Airway epithelial cell (primary cell): ENCODE data around the gene GABPA. TPM values are rescaled to one million over a fixed set of nuclear protein-coding genes. Genes with fewer than 3 reads are reported as not detected.

Experiments used
- total RNA-seq: library from RNA; depleted of rRNA; stranded (reverse); fragments of >200 nt; gene quantifications from 2 replicates; pipeline ENCODE4 v1.2.3, GENCODE V29; 2015

GABPA gene
- 11.1 and 12.6 TPM in 2 replicates for total RNA-seq

GRCh38 chr21:25734904-25735645 lies at the start of gene GABPA, which contains the start of gene ATP5PF:
Gene GABPA (plus strand): TSS chr21:25734972. CDS start chr21:25741599, 6,627 bp downstream.
Gene ATP5PF (minus strand): TSS chr21:25734904. CDS start chr21:25729794, 5,110 bp downstream.

Other genes with a start within 250 kb of the GABPA start
- 39.0 and 50.8 TPM in 2 replicates for gene MRPL39, start 127.5 kb upstream of the GABPA start, total RNA-seq
- gene JAM2, start 95.7 kb upstream of the GABPA start, total RNA-seq, result 0.07 TPM in 1 of 2 replicates, not detected in the other
- gene ATP5PF, start 68 bp upstream of the GABPA start, total RNA-seq, result 80.8 and 98.7 TPM in 2 replicates